Tibial nerve (tissue), 3 donors: ENCODE data around the gene AVP.

Experiments used
- POLR2A ChIP-seq, 2 donors: fragments of 450-650 bp; IDR thresholded peaks; one replicate each; pipeline ENCODE4 v1.6.1; 2017; ENCODE audit warnings: antibody characterized with exemption in 2 of 2, mild to moderate bottlenecking in 2 of 2, moderate library complexity in 2 of 2
- TF ChIP-seq, protein P1 (sequence below), 5 experiments: fragments of 200-600 bp in 3 of 5; fragments of 450-650 bp in 2 of 5; sonication (generic) in 3 of 5; IDR thresholded peaks; one replicate each; pipeline ENCODE4 v1.5.1; 2016 to 2019; ENCODE audit warnings: antibody characterized with exemption in 5 of 5, mild to moderate bottlenecking in 3 of 5, moderate library complexity in 2 of 5

DNA sequence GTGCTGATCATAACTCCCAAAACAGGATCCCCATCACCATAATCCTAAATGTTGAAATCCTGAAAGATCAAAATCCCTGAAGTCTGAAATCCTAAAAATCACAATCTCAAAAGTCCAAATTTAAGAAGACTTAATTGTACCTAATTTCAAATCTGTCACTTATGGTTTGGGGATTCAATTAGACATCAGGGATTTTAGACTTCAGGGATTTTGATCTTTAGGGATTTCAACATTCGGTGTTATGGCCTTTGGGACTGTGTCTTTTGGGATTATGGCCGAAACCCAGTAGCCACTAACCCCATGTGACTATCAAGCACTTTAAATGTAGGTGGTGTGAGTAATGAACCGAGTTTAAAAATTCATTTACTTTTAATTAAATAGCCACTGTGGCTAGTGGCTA lies 21.7 kb upstream of the AVP start:
- TF ChIP-seq, protein P1, sequence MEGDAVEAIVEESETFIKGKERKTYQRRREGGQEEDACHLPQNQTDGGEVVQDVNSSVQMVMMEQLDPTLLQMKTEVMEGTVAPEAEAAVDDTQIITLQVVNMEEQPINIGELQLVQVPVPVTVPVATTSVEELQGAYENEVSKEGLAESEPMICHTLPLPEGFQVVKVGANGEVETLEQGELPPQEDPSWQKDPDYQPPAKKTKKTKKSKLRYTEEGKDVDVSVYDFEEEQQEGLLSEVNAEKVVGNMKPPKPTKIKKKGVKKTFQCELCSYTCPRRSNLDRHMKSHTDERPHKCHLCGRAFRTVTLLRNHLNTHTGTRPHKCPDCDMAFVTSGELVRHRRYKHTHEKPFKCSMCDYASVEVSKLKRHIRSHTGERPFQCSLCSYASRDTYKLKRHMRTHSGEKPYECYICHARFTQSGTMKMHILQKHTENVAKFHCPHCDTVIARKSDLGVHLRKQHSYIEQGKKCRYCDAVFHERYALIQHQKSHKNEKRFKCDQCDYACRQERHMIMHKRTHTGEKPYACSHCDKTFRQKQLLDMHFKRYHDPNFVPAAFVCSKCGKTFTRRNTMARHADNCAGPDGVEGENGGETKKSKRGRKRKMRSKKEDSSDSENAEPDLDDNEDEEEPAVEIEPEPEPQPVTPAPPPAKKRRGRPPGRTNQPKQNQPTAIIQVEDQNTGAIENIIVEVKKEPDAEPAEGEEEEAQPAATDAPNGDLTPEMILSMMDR (IDR thresholded peaks at IDR 0.05): no peak
- no peak for TF ChIP-seq POLR2A (IDR thresholded peaks at IDR 0.05)
